RPMI7951 (cell line): ENCODE results near the gene ROBO1. TPM values are rescaled to one million over a fixed set of nuclear protein-coding genes. Genes with fewer than 3 reads are reported as not detected.
"Not testable (repeated sequence)": the region's sequence is repeated elsewhere in the genome, so short reads cannot be mapped to it uniquely, and the experiment has no call there.

Experiments used
- DNase-seq: peaks from one replicate; pipeline ENCODE4 v3.0.0-alpha.2; 2012; ENCODE audit warnings: low read depth
- total RNA-seq: library from RNA; depleted of rRNA; stranded (reverse); fragments of >200 nt; shearing (Covaris generic); gene quantifications from 2 replicates; pipeline ENCODE4 v1.2.3, GENCODE V29; 2014

Gene ROBO1
- total RNA-seq, 1 experiment from 2014 or later: 40.0 TPM

DNA sequence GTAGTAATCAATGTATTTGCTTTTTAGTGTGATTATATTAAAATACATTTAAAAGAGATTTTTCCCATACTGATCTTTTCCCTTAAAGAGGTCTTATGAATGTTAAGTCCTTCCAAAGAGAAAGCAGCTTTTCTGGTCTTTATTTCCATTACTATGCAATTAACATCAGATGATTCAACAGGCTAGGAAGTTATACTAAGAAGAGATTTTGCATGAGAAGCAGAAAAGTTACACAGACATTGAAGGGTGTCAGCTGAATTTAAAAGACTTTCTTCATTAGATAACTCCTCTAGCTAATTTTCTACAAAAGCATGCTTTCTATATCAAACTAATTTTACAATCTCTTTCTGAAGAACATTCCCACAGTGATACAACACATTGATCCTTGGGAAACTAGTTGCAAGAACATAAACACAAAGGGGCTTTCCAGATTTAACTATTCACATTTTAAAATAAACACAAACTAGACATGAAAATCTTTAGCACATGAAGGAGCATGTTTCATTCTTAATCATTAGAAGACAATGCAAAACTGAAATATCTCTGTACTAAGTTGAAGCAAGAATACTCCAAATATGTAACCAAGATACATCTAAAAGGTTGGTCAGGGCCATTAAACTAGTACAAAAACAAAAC is 965.8 kb downstream of the ROBO1 start:
- no peak for DNase-seq

DNA sequence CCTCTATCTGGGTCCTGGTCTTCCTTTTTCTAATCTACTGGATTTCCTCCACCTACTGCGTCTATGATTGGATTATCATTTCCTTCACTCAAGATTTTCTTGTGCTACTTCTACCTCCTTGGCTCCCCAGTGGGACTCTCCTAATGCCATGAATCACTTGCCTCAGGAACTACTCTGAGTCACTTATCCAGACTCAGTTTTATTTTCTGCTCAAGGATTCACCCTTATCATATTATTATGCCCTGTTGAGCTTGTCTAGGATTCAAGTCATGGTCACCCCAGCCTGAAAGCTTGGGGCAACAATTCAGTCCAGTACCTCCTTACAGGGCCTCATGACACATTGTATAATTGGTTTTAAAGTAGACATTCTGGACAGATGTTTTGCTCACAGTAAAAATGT is 968.1 kb downstream of the ROBO1 start:
- DNase-seq: peak; percentile 57

GRCh38 chr3:78798266-78798832 is 969.4 kb downstream of the ROBO1 start:
- DNase-seq: no peak

- DNase-seq: no peak
Measured at GRCh38 chr3:78794431-78794830, 973.4 kb downstream of the ROBO1 start.

GRCh38 chr3:78792733-78793132 is 975.1 kb downstream of the ROBO1 start:
- DNase-seq: no peak

GRCh38 chr3:78792212-78792611 is 975.6 kb downstream of the ROBO1 start:
- DNase-seq: no peak

GRCh38 chr3:78791753-78792152 is 976.0 kb downstream of the ROBO1 start:
- no peak for DNase-seq

- no peak for DNase-seq
Measured at GRCh38 chr3:78788839-78789238, 979.0 kb downstream of the ROBO1 start.

DNA sequence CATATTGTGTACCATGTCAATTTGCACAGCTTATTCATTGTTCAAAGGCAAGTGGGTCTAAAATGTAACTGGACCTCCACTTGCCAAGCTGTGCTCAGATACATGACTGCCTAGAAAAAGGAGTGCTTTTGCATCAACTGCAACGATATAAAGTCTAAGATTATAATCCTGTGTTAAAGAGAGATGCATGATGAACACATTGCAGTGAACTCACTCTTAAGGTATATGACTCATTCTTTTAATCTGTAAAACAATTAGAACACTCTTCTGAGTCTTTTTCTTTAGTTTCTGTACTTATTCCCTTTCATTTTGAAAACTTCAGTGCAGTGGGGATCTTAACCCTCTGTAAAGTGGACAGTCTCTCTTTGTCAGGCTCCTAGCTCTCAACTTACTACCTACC is 982.8 kb downstream of the ROBO1 start:
- peak; percentile 14 for DNase-seq

- DNase-seq: no peak
Measured at GRCh38 chr3:78781351-78781750, 986.4 kb downstream of the ROBO1 start.

DNA sequence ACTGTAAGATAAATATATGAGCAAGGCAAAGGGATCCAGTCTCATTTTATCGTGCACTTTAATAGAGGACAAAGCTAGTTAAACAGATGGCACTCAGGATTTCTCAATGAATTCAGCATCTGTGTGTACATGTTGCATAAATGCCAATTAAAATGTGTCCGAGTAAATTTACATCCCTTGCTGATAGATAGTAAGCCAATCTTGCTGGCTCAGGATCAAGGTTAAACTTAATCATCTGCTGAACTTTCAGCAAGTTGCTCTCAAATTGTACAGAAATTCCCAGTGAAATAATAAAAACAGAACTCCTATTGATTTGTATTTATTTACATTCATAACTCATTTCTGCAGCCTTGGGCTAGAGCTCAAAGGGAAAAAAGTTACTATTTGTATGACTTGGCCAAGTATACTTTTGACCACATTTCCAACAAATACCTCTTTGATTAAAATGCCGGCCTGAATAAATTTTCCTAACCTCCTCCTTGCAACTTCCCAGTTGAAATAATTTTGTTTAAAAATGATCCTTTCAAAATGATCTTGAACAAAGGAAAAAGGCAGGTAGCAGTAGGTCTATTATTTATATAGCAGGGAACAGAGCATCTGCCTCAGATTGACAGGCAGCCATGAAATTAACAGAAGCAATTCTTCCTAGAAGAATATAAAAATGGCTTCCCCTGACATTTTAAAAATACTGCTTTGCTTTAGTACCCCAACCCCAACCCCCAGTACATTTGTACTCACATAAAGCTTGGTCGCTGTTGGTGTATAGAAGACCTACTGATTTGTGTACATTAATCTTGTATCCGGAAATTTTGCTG is 1001.9 kb downstream of the ROBO1 start:
- DNase-seq: peak; percentile 37

DNA sequence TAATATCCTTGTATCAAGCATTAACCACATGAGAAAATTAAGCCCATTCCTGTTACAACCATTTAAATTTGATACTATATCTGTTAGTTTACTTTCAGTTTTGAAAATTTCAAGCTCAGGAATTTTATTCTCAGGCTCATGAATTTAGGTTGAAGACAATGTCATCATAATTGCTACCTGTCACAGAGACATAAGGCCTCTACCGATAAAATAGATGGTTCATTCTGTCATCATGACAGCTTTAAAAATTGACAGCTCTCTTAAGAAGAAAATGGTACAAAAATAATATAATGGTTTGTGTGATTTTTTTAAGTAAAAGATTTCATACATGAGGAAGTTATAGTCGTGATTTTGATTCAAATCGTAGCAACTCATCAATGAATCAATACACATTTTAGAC is 1003.2 kb downstream of the ROBO1 start:
- DNase-seq: no peak

- DNase-seq: no peak
Measured at GRCh38 chr3:78762121-78762520, 1005.7 kb downstream of the ROBO1 start.

GRCh38 chr3:78761126-78761525 is 1006.7 kb downstream of the ROBO1 start:
- DNase-seq: no peak

DNA sequence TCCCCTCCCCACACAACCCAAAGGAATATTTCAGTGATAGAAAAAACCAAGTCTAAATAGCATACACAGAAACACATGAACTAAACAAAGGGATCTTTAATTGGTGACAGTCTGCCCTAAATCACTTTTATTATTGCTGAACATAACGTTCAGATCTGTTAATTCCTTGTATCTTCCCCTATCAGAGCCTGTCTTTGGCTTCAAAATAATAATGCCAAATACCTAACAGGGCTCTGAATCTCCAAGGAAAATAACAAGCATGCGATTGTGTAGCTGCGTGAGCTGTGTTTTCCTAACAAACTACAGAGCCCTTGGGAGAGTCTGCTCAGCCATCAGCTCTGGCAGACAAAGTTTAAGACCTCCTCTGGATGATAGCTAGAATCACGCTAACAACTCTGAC is 1010.1 kb downstream of the ROBO1 start:
- no peak for DNase-seq

GRCh38 chr3:78754066-78754743 is 1013.6 kb downstream of the ROBO1 start:
- peak; percentile 64 for DNase-seq

GRCh38 chr3:78751266-78751665 is 1016.5 kb downstream of the ROBO1 start:
- no peak for DNase-seq

DNA sequence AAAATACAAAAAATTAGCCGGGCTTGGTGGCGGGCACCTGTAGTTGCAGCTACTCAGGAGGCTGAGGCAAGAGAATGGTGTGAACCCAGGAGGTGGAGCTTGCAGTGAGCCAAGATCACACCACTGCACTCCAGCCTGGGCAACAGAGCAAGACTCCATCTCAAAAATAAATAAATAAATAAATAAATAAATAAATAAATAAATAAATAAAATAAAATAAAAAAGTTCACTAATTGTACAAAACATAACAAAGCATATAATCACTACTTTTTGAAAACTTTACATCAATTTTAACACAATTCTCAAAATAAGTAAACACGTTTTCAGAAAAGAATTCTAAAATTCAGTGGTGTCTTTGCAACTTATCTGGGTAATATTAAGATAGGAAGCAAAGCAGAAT is 1017.5 kb downstream of the ROBO1 start:
- DNase-seq: not testable (repeated sequence)

DNA sequence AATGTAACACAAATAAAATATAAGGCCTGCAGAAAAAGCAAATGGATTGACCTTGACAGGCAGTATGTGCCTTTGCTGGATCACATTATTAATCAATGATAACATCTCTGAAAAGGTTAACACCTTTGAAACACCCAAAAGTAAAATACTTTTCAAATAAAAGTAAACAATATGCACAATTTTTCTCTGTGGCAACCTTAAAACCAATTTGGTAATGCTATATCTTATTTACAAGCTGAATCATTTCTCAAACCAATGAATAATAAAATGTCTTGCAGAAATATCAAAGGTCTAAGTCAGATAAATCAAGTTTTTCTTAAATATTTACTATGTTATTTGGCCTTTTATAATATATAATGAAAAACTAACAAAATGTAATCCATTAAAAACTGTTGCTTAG is 1018.7 kb downstream of the ROBO1 start:
- no peak for DNase-seq

GRCh38 chr3:78745847-78746246 is 1022.0 kb downstream of the ROBO1 start:
- DNase-seq: no peak

DNA sequence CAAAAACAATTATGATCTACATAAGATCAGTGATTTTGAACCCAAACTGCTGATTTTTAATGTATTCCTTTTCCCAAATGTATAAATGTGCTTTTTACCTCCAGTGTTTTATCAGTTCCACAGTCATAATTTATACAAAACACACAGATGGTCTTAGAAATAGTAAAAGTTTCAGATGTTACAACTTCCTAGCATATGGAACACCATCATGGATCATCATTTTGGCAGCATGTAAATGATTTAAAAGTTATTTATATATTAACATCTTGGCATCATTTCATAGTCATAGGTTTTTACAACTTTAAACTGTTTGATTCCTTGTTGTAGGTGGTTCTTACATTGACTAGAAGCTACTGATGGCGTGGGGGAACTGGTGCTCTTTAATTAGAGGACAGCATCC is 1025.3 kb downstream of the ROBO1 start:
- no peak for DNase-seq

GRCh38 chr3:78742041-78742440 is 1025.8 kb downstream of the ROBO1 start:
- DNase-seq: no peak
